ENCODE results near the gene HOXB9. TPM values are rescaled to one million over a fixed set of nuclear protein-coding genes. Genes with fewer than 3 reads are reported as not detected.
A peak's percentile ranks its signal among the peaks of the same experiment; 100 is the strongest.

Gene HOXB9
- total RNA-seq, 1 experiment from 2014 or later = 3.3 TPM

- in situ Hi-C loops (cut with HindIII; ENCODE audit: low pct_unique_long_range_greater_than_20kb, low sequenced_read_pairs) = no loop called here
- no peak for DNase-seq (ENCODE audit: low read depth, low spot score)
Observed at GRCh38 chr17:48616717-48617470, 9.3 kb downstream of the HOXB9 start.

- DNase-seq (ENCODE audit: low read depth, low spot score) = no peak
- in situ Hi-C loops (cut with HindIII; ENCODE audit: low pct_unique_long_range_greater_than_20kb, low sequenced_read_pairs) = no loop called here
Observed at GRCh38 chr17:48615963-48616716, 10.0 kb downstream of the HOXB9 start.

GRCh38 chr17:48615047-48615962, 10.9 kb downstream of the HOXB9 start, which contains the start of gene HOXB8:
Gene HOXB8 (minus strand): TSS chr17:48615292. CDS start chr17:48614704, 588 bp downstream.
- in situ Hi-C loops (cut with HindIII; ENCODE audit: low pct_unique_long_range_greater_than_20kb, low sequenced_read_pairs) = no loop called here
- DNase-seq (ENCODE audit: low read depth, low spot score) = no peak

GRCh38 chr17:48613862-48614694, 12.1 kb downstream of the HOXB9 start:
- in situ Hi-C loops (cut with HindIII; ENCODE audit: low pct_unique_long_range_greater_than_20kb, low sequenced_read_pairs) = no loop called here
- no peak for DNase-seq (ENCODE audit: low read depth, low spot score)

GRCh38 chr17:48612854-48613691, 13.1 kb downstream of the HOXB9 start:
- in situ Hi-C loops (cut with HindIII; ENCODE audit: low pct_unique_long_range_greater_than_20kb, low sequenced_read_pairs) = no loop called here
- DNase-seq (ENCODE audit: low read depth, low spot score) = peak; percentile 66

- peak; percentile 17 for DNase-seq (ENCODE audit: low read depth, low spot score)
- in situ Hi-C loops (cut with HindIII; ENCODE audit: low pct_unique_long_range_greater_than_20kb, low sequenced_read_pairs) = no loop called here
Observed at GRCh38 chr17:48612456-48612853, 13.7 kb downstream of the HOXB9 start.

- DNase-seq (ENCODE audit: low read depth, low spot score) = peak; percentile 43
- in situ Hi-C loops (cut with HindIII; ENCODE audit: low pct_unique_long_range_greater_than_20kb, low sequenced_read_pairs) = no loop called here
Observed at GRCh38 chr17:48611681-48612455, 14.3 kb downstream of the HOXB9 start.

- in situ Hi-C loops (cut with HindIII; ENCODE audit: low pct_unique_long_range_greater_than_20kb, low sequenced_read_pairs) = no loop called here
- DNase-seq (ENCODE audit: low read depth, low spot score) = peak; percentile 40
Observed at GRCh38 chr17:48611213-48611612, 14.9 kb downstream of the HOXB9 start.

GRCh38 chr17:48610282-48611211, 15.6 kb downstream of the HOXB9 start, which contains the start of gene HOXB7:
Gene HOXB7 (minus strand): TSS chr17:48611017. CDS start chr17:48610918, 99 bp downstream.
- in situ Hi-C loops (cut with HindIII; ENCODE audit: low pct_unique_long_range_greater_than_20kb, low sequenced_read_pairs) = no loop called here
- peak; percentile 70 for DNase-seq (ENCODE audit: low read depth, low spot score)

- in situ Hi-C loops (cut with HindIII; ENCODE audit: low pct_unique_long_range_greater_than_20kb, low sequenced_read_pairs) = no loop called here
- DNase-seq (ENCODE audit: low read depth, low spot score) = no peak
Observed at GRCh38 chr17:48609759-48610281, 16.3 kb downstream of the HOXB9 start.

GRCh38 chr17:48609033-48609432, 17.1 kb downstream of the HOXB9 start:
- in situ Hi-C loops (cut with HindIII; ENCODE audit: low pct_unique_long_range_greater_than_20kb, low sequenced_read_pairs) = no loop called here
- DNase-seq (ENCODE audit: low read depth, low spot score) = no peak

GRCh38 chr17:48608494-48608834, 17.7 kb downstream of the HOXB9 start:
- DNase-seq (ENCODE audit: low read depth, low spot score) = no peak
- in situ Hi-C loops (cut with HindIII; ENCODE audit: low pct_unique_long_range_greater_than_20kb, low sequenced_read_pairs) = no loop called here

GRCh38 chr17:48606892-48607614, 19.1 kb downstream of the HOXB9 start:
- in situ Hi-C loops (cut with HindIII; ENCODE audit: low pct_unique_long_range_greater_than_20kb, low sequenced_read_pairs) = no loop called here

More at GRCh38 chr17:48606892-48607614, 19.1 kb downstream of the HOXB9 start:
- DNase-seq (ENCODE audit: low read depth, low spot score) = no peak

All from SK-MEL-5 (cell line).